HEK293 (cell line): Measurements from ENCODE around the gene TMEM213.

ENCODE experiments used
- CTCF ChIP-seq: fragments of 450-650 bp; formaldehyde crosslinking; IDR thresholded peaks from 2 replicates; pipeline ENCODE4 v1.5.1; 2016; ENCODE audit warnings: missing biosample characterization, missing genetic modification characterization
- ZEB2 ChIP-seq: fragments of 450-650 bp; formaldehyde crosslinking; IDR thresholded peaks from 2 replicates; pipeline ENCODE4 v1.5.1; 2016; ENCODE audit warnings: missing biosample characterization, missing genetic modification characterization
- ZNF274 ChIP-seq, 2 experiments: fragments of 200-500 bp in 1 of 2; fragments of 450-650 bp in 1 of 2; sonication (Bioruptor generic) in 1 of 2; formaldehyde crosslinking in 1 of 2; IDR thresholded peaks; 2 replicates each; pipeline versions ENCODE4 v1.5.1 to v1.6.1; 2014 to 2016; ENCODE audit warnings: borderline replicate concordance in 1 of 2, inconsistent platforms in 1 of 2, low read length in 1 of 2, missing biosample characterization in 1 of 2, missing genetic modification characterization in 1 of 2
- ZNF510 ChIP-seq: fragments of 450-650 bp; formaldehyde crosslinking; IDR thresholded peaks from 2 replicates; pipeline ENCODE4 v1.5.1; 2018; ENCODE audit warnings: mild to moderate bottlenecking, missing genetic modification characterization, missing biosample characterization; ENCODE audit not compliant: insufficient replicate concordance

- TF ChIP-seq CTCF (tag by site-specific recombination) (no peak), ZNF510 (tag by site-specific recombination) (no peak), ZNF274 (IDR thresholded peaks at IDR 0.05; ENCODE audit: low read length) (no peak), ZNF274 (tag by site-specific recombination; IDR thresholded peaks at IDR 0.05; ENCODE audit: borderline replicate concordance) (no peak), ZEB2 (tag by site-specific recombination) (no peak)
Observed at GRCh38 chr7:138750901-138751464, 46.8 kb upstream of the TMEM213 start.
